NCI-H1436 (cell line): ENCODE results near the gene TTPAL.

Experiments
- DNase-seq: peaks from one replicate; lab custom pipeline; 2025; lab: John Stamatoyannopoulos, UW

Gene TTPAL

GRCh38 chr20:44497761-44498160 lies 22.1 kb downstream of the TTPAL start:
- no peak for DNase-seq

- no peak for DNase-seq
Observed at GRCh38 chr20:44500221-44500620, 24.5 kb downstream of the TTPAL start.

- DNase-seq, result no peak
Observed at GRCh38 chr20:44501448-44501847, 25.8 kb downstream of the TTPAL start.

- DNase-seq, result no peak
Observed at GRCh38 chr20:44502968-44503367, 27.3 kb downstream of the TTPAL start.

DNA sequence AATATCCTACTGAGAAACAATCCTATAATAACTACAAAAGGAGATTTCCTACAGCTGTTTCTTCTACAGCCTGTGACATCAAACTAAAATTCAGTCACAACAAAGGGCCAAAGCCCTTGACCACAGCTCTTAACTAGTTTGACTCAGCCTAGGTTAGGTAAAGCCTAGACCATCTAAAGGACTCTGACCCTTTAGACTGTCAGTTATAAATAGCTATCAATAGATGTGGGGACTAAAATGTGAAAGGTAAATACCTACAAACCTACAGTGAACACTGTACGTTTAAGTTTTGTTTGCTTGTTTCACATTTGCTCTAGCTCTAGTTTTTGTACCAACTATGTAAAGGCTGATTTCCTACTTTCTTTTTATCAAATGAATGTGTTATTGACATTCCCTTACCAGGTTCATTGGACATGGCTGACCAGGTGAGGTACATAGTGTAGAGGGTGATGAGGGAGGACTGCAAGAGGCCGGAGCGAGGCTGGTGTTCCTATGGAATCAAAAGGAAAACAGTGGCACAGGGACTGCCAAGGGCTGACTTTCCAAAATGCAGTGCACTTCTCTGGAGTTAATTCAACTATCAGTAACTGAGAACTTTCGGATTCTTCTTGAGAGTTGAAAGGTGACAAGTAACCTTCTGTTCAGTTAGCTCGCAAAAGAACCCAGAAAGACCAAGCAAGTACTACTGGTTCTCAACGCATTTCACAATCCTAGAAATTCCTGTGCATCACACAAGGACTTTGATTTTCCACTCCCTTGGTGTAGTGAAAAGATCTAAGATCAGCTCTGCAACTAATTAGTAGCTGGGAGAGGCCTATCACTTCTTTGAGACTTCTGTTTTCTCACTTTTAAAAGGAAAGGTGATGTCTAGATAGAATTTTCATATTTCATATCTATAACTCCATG lies 29.0 kb downstream of the TTPAL start:
- DNase-seq, result no peak

- no peak for DNase-seq
Observed at GRCh38 chr20:44509762-44510161, 34.1 kb downstream of the TTPAL start.

DNA sequence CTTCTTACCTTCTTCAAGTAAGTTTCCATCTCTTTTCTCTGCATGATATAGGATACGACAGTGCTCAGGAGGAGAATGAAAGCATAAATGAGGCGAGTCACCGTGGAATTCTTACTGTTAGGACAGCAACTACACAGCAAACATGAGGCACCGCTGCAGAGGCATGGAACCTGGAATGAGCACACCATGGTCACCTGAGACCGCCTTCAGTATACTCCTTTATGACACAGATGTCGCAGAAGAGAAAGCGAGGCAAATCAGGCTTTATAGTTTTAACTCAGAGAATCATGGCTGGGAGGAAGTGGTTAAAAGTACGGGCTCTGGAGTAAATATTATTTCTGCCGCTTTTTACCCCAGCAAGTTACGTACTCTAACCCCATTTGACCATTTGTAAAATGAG lies 38.2 kb downstream of the TTPAL start:
- DNase-seq, result no peak

DNA sequence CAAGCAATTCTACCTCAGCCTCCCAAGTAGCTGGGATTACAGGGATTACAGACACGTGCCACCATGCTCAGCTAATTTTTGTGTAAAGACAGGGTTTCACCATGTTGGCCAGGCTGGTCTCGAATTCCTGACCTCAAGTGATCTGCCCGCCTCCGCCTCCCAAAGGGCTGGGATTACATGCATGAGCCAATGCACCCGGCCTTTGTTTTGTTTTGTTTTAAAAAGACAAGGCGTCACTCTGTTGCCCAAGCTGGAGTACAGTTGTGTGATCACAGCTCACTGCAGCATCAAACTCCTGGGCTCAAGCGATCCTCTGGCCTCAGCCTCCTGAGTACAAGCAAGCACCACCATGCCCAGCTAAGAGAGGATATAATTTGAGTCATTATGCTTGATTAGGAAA lies 40.8 kb downstream of the TTPAL start:
- no peak for DNase-seq

GRCh38 chr20:44517454-44517853 lies 41.8 kb downstream of the TTPAL start:
- DNase-seq, result no peak

GRCh38 chr20:44518248-44518647 lies 42.6 kb downstream of the TTPAL start:
- no peak for DNase-seq

- DNase-seq, result no peak
Observed at GRCh38 chr20:44520881-44521280, 45.2 kb downstream of the TTPAL start.

DNA sequence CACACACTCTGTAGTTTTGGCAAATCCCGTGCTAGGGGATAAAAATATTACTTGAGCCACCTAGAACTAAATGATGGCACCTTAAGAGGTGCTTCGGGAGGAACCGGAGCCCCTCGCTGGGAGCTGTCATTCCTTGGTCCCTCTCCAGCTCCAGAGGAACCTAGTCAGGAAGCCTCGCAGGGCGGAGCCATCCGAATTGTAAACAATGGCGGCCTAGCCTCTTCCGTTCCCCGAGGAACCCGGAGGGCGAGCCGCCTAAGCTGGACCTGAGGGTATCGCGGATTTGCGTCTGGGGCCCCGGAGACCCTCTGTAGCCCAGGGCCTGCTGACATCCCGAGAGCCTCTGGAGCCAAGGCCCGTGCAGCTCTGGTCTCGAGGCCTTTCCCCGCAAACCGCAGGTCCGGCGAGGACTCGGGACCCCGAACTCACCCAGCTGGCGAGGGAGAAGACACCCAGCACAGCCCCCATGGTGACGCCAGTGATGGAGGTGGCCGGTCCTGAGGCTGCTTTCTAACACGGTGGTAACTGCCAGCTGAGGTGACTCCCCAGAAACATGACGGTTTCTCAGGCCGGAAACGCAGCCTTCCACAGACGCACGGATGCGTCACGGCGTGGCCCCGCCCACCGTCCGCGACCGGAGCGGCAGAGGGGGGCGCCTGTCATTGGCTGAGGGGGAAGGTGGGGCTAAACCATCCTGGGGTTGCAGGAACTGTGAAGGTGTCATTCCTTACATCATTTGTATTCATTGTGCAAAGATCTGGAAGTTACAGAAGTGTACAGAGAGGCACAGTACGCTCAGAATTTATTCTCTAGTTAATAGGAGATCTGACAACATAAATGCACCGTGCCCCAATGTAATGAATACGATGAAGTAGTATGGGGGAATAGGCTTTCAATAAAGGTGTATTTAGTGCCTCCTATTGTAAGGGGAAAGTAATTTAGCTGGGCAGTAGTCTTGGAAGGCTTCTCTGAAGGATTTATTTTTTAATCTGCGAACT lies 46.1 kb downstream of the TTPAL start, which contains the start of gene SERINC3:
Gene SERINC3 (minus strand): TSS at position 587 of the 998 bp plus-strand sequence. CDS start 119 bp downstream, at position 468.
- DNase-seq, result peak; percentile 88

DNA sequence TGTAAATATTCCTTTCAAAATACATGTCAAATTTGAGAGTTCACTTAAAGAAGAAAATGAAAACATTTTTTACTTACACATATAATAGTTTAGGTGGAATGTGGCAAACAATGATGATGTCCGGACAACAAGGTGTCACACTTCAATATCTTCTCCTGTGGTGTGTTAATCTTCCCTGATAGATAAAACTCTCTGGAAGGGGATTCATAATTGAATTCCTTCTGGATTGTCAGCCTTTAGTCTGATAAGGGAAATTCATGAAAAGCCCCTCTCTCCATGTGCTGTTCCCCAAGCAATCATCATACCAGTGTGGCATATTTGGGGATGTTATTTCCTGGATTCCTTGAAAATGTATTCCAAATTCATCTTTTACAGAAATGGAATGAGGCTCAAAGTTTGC lies 47.2 kb downstream of the TTPAL start:
- no peak for DNase-seq

GRCh38 chr20:44523746-44524145 lies 48.1 kb downstream of the TTPAL start:
- no peak for DNase-seq

- DNase-seq, result no peak
Observed at GRCh38 chr20:44526129-44526528, 50.5 kb downstream of the TTPAL start.

DNA sequence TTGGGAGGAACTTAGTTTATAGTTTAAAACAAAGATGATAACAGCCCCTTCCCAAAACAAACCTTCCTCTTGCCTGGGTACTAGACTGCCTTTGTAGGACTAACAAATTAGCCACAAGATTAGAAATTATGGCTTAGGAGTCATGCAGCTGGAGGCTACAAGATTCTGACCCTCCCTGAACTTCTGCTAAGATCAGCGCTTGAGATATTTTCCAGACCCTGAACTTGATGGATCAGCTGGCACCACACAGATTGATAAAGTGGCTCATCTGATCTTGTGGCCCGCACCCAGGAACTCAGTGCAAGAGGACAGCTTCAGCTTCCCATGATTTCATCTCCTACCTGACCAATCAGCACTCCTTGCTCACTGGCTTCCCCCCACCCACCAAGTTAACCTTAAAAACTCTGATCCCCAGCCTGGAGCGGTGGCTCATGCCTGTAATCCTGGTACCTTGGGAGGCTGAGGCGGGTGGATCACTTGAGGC lies 52.1 kb downstream of the TTPAL start:
- no peak for DNase-seq

DNA sequence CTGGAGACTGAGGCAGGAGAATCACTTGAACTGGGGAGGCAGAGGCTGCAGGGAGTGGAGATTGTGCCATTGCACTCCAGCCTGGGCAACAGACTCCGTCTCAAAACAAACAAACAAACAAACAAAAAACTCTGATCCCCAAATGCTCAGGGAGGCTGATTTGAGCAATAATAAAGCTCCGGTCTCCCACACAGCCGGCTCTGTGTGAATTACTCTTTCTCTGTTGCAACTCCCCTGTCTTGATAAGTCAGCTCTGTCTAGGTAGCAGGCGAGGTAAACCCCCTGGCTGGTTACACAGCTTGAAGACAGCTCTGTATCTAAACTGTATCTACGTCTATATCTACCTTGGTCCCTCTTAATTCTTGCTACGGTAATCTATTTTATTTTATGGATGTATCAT lies 52.6 kb downstream of the TTPAL start:
- no peak for DNase-seq

GRCh38 chr20:44532259-44532980 lies 56.7 kb downstream of the TTPAL start:
- no peak for DNase-seq

DNA sequence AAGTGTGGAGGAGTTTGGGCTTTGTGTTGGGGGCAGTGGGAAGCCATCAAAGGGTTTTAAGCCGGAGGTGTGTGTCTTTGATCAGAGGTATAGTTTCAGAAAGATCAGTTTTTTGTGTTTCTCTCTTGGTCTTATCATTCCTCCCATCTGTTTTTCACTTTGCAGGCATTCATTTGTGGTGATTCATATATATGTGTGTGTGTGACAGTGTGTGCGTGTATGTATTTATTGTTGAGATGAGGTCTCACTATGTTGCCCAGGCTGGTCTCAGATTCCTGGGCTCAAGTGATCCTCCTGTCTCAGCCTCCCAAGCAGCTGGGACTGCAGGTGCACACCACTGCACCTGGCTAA lies 57.3 kb downstream of the TTPAL start:
- no peak for DNase-seq

GRCh38 chr20:44533928-44534327 lies 58.3 kb downstream of the TTPAL start:
- DNase-seq, result no peak

DNA sequence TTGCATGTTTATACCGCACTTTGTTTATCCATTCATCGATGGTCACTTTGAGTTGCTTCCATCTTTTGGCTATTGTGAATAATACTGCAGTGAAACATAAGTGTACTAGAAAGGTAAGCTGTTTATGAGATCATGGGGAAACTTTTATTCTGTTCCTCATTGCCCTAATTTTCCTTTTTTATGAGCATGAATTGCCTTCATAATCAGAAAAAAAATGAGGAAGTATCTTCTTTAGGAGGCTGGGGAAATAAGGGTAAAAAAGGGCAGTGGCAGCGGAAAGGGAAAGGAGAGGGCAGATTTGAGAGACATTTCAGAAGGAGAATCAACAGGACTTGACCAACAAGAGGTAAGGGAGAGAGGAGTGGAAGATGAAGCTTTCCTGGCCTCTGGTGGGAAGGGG lies 60.5 kb downstream of the TTPAL start:
- no peak for DNase-seq

- DNase-seq, result no peak
Observed at GRCh38 chr20:44537993-44538392, 62.3 kb downstream of the TTPAL start.
